HG02885 (cell line): ENCODE measurements around the gene GTF2F2.
A peak's percentile ranks its signal among the peaks of the same experiment; 100 is the strongest.
"Not testable (repeated sequence)": the region's sequence is repeated elsewhere in the genome, so short reads cannot be mapped to it uniquely, and the experiment has no call there.

Source experiments
- ATAC-seq: cut with Tn5 transposase; IDR thresholded peaks from one replicate; pipeline ENCODE4 v1.9.1; 2021; ENCODE audit warnings: mild to moderate bottlenecking; ENCODE audit not compliant: unreplicated experiment, poor library complexity

GTF2F2 gene

DNA sequence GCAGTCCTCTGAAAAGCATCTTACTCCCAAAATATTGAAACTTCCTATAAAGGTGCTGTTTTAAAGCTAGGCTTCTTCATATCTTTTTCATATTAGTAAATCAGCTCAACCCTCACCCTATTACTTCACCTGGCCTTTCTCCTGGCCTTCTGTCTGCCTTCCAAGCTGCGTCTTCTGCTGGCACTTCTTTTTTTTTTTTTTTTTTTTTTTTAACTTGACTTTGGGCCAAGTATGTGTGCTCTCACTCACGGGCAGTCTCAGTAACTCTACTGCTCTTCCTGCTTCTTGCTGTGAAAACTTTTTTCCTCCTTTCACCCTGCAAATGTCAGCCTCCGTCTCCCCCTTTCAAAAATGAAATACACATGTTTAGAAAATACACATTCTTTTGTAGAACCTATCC is 121.8 kb downstream of the GTF2F2 start:
- no peak for ATAC-seq

DNA sequence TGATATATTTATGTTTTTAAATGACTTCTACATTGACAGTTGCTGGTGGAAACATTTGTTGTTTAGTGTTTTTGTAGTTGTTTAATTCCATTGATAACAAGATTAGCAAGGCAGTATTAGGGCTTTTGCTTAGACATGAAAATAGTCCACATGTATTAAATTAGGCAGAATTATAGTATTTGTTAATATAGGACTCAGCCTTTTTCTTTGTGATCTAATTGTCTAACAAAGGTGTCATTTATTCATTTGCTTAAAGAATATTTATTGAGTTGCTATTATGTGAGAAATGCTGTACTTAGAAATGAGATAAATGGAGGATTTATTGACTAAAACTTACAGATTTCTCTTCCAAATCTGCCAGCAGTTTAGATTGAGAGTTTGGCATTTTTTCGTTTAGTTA is 122.2 kb downstream of the GTF2F2 start:
- no peak for ATAC-seq

DNA sequence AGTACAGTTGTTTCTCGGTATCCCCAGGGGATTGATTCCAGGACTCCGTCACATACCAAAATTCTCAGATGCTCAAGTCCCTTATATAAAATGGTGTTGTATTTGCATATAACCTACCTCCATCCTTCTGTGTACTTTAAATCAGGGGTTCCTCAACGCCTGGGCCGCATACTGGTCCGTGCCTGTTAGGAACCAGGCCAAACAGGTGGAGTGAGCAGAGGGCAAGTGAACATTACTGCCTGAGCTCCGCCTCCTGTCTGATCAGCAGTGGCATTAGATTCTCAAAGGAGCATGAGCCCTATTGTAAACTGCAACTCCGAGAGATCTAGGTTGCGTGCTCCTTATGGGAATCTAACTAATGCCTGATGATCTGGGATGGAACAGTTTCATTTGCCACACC is 122.8 kb downstream of the GTF2F2 start:
- no peak for ATAC-seq

DNA sequence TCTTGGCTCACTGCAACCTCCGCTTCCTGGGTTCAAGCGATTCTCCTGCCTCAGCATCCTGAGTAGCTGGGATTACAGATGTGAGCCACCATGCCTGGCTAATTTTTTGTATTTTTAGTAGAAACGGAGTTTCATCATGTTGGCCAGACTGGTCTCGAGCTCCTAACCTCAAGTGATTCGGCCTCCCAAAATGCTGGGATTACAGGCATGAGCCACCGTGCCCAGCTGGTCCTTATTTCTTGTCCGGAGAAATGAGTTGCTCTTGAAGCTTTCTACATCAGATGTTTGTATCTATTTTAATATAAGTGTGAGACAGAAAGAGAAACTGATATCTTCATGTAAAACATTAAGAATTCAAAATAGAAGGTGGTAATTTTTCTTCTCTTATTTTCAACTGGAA is 124.4 kb downstream of the GTF2F2 start:
- ATAC-seq = not testable (repeated sequence)

DNA sequence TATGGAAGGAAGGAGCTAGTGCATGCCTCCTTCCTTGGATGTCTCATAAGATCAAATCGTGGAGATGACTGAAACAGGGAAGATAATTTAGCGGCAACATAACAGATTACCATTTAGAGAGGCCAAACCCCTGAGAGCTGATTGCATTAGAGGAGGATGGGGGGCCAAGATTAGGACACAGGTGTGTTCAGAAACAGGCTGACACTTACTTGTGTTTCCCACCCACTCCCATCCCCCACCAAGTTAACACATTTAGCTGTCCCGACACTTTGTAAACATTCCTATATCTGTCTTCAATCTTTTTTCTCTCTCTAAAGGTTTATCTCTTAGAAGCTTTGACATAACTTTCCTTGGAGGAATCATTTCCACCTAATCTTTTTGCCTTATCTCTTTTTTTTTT is 129.4 kb downstream of the GTF2F2 start:
- no peak for ATAC-seq

DNA sequence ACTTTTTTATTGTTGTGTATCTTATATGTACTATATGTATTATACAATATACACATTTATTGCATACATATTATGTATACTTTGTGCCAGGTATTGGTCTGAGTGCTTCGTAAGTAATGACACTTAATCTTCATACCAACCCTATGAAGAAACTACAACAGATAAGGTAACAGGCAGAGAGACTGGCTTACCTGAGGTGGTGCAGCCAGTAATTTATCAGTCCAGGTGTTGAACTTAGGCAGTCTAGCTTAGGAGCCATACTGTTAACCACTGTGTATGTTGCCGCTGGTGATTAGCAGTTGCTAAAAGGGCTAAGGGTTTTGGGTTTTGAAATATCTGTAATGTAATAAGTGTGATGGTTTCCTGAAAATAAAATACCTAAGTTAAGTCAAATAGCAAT is 134.1 kb downstream of the GTF2F2 start:
- no peak for ATAC-seq

DNA sequence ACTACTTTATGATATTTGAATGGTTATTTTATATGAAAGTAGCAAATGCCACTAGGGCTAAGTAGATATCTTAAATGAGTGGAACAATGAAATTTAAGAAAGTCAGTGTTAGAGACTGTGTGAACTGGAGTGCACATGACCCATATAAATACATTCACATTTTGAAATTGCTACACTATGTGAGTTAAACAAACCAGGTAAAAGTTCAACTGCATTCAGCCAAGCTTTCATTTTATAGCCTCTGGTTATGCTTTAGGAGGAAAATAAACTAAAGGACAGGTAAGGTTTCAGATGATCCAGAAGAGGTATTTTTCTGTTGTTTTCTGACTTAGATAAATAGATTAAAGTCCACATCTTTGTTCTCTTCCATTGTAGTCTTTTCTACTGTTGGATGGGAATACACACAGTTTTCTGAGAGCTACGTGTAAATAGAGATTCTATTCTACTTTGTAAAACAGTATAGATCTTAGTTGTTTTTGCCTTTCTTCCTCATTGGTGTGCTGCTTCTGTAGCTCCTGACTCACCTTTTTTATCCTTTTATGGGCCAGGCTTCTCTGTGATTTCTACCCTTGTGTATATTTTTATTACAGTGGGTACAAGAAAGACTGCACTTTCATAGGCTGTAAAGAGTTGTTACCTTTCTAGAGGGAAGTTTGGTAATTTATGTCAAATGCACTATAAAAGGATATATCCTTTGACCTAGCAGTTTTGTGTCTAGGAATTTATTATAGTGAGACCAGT is 135.1 kb downstream of the GTF2F2 start:
- no peak for ATAC-seq

DNA sequence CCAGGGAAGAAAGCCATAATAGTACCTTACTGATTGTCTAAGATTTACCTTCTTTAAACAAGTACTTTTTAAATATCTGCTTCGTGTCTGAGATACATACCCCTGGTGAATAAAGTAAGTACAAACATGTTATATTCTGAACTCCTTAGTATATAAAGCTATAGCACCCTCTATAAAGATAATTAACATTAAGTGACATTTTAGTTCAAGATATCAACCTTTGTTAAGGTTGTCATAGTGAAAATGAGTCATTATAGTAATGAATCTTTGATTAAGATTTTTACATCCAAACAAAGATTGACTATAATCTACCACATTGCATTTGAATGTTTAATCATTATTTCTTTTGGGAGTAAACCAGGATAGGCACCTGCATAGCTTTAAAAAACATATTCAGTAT is 135.9 kb downstream of the GTF2F2 start:
- ATAC-seq = no peak

DNA sequence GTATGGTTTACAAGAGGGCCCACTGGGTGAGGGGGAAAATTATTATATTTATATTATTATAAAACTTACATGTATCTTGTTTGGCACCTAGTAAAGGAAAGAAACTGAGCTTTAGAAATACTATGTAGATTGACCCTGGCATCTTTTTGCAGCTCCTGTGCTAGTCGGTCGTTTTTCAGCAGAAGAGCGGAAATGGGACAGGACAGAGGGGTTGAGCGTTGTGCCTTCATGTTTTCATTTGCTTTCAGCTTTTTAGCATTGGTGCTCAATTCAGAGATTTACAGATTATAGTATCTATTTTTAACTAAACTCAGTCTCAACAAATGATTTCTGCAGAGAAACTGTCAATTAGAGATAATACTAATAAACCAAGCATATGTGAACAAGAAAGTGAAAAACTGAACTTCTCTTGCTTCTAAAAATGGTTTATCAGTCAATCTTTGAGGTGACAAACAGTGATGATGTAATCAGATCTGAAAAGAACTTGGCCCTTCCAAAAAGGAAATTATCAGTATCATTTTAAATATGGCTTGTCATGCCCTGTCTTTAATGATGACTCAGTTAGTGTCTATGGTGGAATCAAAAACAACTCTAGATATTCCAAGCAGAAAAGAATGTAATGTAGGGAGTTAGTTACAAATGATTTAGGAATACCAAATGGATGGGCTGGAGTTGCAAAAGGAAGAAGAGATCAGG is 137.5 kb downstream of the GTF2F2 start:
- ATAC-seq = no peak

DNA sequence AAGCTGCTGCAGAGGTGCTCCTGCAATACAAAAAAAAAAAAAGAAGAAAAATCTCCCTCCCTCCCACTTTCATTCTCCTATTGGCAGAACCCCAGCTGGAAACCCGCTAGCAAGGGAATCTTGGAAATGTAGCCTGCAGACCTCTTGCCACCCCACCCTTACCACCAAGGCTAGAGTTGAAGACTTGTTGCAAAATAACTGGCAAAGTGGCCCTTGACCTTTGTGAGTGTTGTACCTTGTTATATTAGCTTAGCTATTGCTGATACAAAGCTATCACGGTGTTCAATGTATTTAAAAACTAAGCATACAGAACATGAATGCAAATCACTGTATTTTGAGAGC is 138.0 kb downstream of the GTF2F2 start:
- no peak for ATAC-seq

DNA sequence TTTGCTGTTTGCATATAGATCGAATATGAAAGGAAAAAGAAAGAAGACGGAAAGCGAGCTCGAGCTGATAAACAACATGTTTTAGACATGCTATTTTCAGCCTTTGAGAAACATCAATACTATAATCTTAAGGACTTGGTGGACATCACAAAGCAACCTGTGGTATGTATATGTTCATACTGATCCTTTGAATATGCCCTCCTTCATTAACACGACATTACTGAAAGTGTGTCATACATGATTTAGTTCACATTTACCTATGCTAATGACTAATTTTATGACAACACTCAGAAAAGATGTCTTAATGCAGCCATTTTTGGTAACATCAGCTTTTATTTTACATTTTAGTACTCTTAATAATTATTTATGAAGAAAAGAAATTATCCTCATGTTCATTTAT is 146.9 kb downstream of the GTF2F2 start:
- no peak for ATAC-seq

DNA sequence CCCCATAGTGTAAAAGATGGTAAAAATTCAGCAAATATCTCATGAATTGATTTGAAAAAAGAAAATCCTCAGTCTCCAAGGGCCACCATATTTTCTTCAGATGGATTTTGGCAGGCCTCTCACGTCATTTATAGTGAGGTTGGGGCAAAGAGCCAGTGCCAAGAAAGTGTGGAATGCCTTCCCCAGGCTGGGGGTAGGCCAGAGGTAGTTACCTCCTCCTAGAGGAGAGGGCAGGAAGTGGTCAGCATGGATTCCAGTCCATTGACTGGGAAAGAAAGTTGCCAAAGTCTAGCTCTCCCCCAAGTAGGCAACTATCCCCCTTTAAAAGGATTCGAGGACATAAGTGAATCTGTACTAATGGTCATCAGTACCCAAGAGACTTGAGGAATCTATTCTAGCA is 148.9 kb downstream of the GTF2F2 start:
- ATAC-seq = no peak

DNA sequence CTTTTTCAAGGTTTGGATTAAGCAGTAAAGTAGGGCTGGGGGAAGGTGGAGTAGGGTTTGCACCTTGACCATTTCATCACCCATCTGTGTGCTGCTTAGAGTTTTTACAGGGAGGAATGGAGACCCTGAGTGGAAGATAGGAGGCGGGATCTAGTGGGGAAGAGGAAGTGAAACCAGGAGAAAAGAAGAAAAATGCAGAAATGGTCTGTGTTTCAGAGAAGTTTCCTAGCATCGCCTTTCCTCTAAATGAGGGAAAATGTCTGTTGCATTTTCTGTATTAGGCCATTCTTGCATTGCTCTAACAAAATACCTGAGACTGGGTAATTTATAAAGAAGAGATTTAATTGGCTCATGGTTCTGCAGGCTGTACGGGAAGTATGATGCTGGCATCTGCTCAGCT is 156.6 kb downstream of the GTF2F2 start:
- no peak for ATAC-seq

DNA sequence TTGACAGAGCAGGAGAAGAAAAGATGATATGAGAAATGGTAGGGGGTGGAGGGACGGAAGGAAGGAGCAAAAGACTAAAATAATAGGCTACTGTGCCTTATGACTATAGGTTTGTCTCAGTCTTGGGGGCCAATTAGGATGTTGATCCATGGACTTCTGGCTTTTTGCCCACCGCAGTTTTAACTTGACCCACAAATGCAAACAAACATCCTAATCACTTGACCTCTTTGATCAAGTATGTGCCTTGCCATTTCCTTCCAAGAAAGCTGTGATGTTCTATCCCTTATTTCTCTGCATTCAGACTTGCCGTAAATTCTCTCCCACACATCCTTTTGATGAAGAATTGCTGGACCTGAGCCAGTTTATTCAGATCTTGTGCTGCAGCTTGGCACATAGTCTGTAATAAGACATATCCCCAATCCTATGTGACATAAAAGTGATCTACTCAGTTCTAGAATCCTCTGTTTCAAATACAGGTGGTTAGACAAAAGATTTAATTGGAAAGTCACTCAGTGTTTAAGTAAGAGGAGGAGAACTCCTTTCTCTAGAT is 157.9 kb downstream of the GTF2F2 start:
- no peak for ATAC-seq

DNA sequence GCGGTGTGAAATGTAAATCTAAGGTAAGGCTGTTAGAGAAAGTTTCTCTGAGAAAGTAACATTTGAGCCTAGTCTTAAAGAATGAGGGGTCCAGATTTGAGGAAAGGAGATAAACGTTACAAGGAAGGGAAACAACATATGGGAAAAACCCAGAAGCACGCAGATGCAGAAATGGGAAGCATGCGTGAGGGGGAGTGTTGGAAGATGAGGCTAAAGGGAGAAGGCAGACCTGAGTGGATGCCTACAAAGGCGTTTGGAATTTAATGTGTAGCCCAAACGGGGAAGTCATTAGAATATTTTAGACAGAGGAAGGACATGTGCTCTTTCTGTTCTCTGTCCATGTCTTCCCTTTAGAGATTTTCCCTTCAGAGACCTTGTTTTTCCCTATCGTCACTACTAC is 159.7 kb downstream of the GTF2F2 start:
- no peak for ATAC-seq

DNA sequence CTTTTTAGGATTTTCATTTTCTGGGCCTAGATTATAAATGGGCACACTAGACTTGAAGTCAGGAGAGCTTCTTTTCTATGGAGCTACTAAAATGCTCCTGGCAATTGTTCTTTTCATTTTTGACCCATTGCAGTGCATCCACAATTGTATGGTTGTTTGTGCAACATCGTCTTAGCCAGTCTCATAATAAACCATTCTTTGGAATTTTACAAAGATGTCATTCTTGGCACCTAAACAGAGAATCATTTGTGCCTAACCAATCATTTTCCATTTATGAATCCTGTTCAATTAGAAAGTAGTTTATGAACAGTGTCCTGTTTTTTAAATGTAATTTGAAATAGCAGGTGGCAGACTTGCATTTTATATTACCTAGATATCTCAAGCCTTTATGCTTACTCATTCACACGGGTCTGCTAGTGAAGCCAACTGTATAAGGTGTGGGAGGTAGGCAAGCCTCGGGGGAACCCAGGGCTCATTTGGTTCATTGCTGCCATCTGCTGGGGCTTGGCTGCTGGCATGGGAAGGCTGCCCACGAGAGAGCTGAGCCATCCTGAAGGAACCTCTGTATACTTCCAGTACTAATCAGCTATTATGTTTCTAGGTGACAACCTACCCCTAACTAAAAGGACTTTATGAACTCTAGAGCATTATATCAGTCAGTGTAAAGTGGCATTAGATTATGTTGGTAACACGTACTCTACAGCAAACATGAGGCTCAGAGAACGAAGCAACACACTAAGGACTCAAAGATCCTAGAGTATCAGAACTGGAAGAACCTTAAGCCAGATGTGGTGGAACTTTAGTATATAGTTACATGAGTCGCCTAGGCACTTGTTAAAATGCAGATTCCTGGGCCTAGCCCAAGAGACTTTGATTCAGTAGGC is 160.7 kb downstream of the GTF2F2 start:
- peak; percentile 73 for ATAC-seq

DNA sequence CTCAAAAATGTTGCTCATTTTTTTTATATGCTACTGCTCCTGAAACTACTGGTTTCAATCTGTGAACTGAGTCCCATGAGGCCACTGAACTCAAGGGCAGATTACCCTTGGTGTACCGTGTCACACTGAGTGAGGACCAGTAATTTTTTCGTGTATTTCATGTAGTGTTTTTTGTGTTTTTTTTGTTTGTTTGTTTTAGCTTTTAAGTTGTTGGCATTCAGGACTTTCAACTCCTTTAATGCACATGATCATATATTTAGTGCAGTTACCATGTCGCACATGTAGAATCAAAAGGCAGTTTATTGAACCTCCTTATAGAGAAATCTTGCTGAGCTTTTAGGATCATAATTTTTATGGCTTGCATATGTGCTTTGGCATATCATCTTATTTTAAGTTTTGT is 162.7 kb downstream of the GTF2F2 start:
- no peak for ATAC-seq

DNA sequence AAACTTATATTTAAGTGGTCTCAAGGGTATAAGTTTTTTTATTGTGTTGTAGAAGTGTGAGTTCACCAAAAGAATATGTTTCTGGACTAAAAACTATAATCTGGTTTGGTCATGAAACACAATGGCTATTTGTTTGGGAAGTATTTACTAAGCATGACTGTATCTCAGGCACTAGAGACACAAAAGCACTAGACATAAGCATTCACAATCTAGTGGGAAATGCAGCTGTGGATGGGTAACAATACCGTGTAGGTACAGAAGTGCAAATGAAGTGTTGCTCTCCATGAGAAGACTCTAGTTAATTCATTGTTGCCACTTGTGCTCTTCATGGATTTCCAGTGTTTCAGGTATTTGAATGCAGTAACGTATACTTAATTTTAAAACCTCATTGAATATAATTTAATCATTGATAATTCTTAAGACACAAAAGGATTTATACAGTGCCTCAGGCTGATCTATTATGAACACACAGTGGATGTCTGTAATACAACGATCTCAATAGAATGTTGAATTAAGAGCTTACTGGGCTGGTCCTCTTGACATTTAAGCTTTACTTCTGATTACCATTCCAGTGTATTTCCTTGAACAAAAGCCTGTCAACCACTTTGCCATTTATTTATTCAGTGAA is 169.7 kb downstream of the GTF2F2 start:
- no peak for ATAC-seq

DNA sequence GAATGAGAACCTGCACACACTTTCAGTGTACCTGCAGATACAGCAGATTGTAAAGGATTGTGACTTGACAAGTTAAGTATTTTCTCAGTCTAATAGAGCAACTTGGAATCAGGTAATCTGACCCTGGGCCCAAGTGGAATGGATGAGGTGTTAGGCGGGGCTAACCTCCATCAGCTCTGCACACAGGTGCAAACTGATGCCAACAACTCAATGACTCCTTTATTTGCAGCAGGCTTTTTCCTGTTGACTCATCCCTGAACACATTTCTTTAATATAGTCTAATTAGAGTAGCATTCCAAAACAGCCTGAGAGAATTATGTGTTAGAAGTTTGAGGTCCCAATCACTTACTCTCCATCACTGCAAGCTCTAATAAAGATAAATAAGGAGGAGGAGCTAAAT is 171.9 kb downstream of the GTF2F2 start:
- ATAC-seq = no peak

DNA sequence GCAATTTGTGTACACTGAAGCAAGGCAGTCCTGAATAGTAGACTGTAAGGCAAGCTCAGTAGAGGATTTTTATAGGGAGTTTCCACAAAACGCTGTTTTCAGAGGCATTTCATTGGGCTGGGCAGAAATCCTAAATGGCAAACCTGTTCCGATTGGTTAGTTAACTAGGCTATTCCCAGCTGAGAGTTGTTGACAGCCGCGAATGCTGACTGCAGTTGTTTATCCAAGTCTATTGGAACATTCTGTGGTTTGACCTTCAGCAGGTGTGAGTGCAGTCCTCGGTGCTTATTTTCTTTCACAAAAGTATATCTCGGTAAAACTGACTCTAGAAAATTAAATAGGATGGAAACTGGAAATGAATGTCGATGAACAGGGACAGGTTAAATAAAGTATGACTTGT is 175.2 kb downstream of the GTF2F2 start:
- ATAC-seq = no peak

DNA sequence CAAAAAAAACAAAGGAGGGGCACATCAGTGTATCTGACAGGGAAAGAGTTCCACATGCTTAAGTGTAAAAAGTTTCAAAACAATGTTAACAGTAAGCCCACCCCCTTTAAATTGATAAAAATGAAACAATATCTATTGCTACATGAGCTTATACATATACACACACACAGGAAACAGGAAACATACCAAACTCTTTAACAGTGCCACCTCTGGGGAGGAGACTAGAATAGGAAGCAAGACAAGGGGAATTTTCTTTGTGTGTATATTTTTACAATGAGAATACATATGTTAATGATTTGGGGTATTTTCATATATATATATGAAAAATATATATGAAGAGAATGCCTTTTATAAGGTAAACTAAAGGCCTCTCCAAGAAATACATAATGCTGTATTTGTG is 175.9 kb downstream of the GTF2F2 start:
- ATAC-seq = no peak
